H1 (cell line): ENCODE data around the gene PUDP. TPM values are rescaled to one million over a fixed set of nuclear protein-coding genes. Genes with fewer than 3 reads are reported as not detected.
A peak's percentile ranks its signal among the peaks of the same experiment; 100 is the strongest.

Source experiments
- CTCF ChIA-PET: fragments of 300-600 bp; sonication (Branson Sonifier 250); formaldehyde crosslinking; loops from one replicate; lab custom pipeline; 2021; ENCODE audit not compliant: partially characterized antibody; lab: Charles Lee
- POLR2A ChIA-PET: fragments of 300-600 bp; sonication (Branson Sonifier 250); formaldehyde crosslinking; loops from one replicate; lab custom pipeline; 2021; ENCODE audit warnings: inconsistent platforms; ENCODE audit not compliant: partially characterized antibody; lab: Charles Lee
- DNase-seq, 2 experiments: peaks; one replicate each; pipeline versions ENCODE4 v3.0.0 to v3.0.0-alpha.2; 2010 to 2022; ENCODE audit warnings: low spot score in 2 of 2, low read depth in 1 of 2, mixed read lengths in 1 of 2
- FAIRE-seq: peaks from 2 replicates; lab custom pipeline; 2011; peaks lifted over from hg19 to GRCh38; lab: Jason Lieb, UNC
- H2AFZ ChIP-seq: 2 replicates; pipeline ENCODE4 v1.8.1; 2012; ENCODE audit warnings: low read length, inconsistent platforms
- H2AK5ac ChIP-seq: 2 replicates; pipeline ENCODE4 v1.6.1; 2013; ENCODE audit warnings: low read depth, low read length
- H2BK120ac ChIP-seq: replicated peaks from 2 replicates; pipeline ENCODE3; 2013; ENCODE audit warnings: low read depth, low read length, inconsistent platforms
- H2BK12ac ChIP-seq: 2 replicates; pipeline ENCODE4 v1.6.1; 2013; ENCODE audit warnings: low read depth, low read length
- H2BK15ac ChIP-seq: 2 replicates; pipeline ENCODE4 v1.6.1; 2013; ENCODE audit warnings: low read length
- H2BK20ac ChIP-seq: 2 replicates; pipeline ENCODE4 v1.6.1; 2013; ENCODE audit warnings: low read length
- H2BK5ac ChIP-seq: 2 replicates; pipeline ENCODE4 v1.6.1; 2013; ENCODE audit warnings: low read depth, low read length
- H3K14ac ChIP-seq: 2 replicates; pipeline ENCODE4 v1.6.1; 2013; ENCODE audit warnings: inconsistent platforms; ENCODE audit not compliant: insufficient read length
- H3K18ac ChIP-seq: 2 replicates; pipeline ENCODE4 v1.6.1; 2013; ENCODE audit warnings: low read length; ENCODE audit errors: extremely low read depth
- H3K23ac ChIP-seq: 2 replicates; pipeline ENCODE4 v1.6.1; 2013; ENCODE audit warnings: inconsistent platforms; ENCODE audit not compliant: insufficient read length
- H3K23me2 ChIP-seq: 2 replicates; pipeline ENCODE4 v1.6.1; 2013; ENCODE audit warnings: low read depth, low read length
- H3K27ac ChIP-seq: 2 replicates; pipeline ENCODE4 v1.6.1; 2011; ENCODE audit warnings: low read depth, low read length, inconsistent platforms
- H3K27me3 ChIP-seq, 4 experiments: replicated peaks in 1 of 4; 1 replicate in 1 of 4; 2 replicates in 3 of 4; pipeline versions ENCODE4 v1.6.1 to v1.8.1; 2011 to 2013; ENCODE audit warnings: low read length in 3 of 4, mild to moderate bottlenecking in 3 of 4, inconsistent platforms in 2 of 4, mixed read lengths in 2 of 4, moderate library complexity in 1 of 4; ENCODE audit not compliant: control insufficient read depth in 3 of 4, insufficient read depth in 3 of 4; ENCODE audit errors: extremely low read depth in 1 of 4
- H3K36me3 ChIP-seq, 4 experiments: 2 replicates each; pipeline versions ENCODE4 v1.6.1 to v1.8.1; 2011 to 2013; ENCODE audit warnings: mild to moderate bottlenecking in 4 of 4, low read length in 3 of 4, moderate library complexity in 2 of 4, control low read depth in 1 of 4, inconsistent platforms in 1 of 4; ENCODE audit not compliant: insufficient read depth in 4 of 4, control insufficient read depth in 2 of 4
- H3K4ac ChIP-seq: replicated peaks from 2 replicates; pipeline ENCODE3; 2013; ENCODE audit warnings: low read length, low read depth, mixed read lengths, inconsistent platforms; ENCODE audit not compliant: insufficient read length
- H3K4me1 ChIP-seq, 4 experiments: replicated peaks in 1 of 4; 1 replicate in 1 of 4; 2 replicates in 3 of 4; pipeline versions ENCODE4 v1.6.1 to v1.8.1; 2011 to 2013; ENCODE audit warnings: low read length in 3 of 4, inconsistent platforms in 2 of 4, mixed read lengths in 1 of 4; ENCODE audit not compliant: insufficient read depth in 4 of 4, control insufficient read depth in 3 of 4
- H3K4me2 ChIP-seq, 2 experiments: 2 replicates each; pipeline versions ENCODE4 v1.6.1 to v1.8.1; 2011 to 2013; ENCODE audit warnings: low read depth in 2 of 2, low read length in 2 of 2, control low read depth in 1 of 2, inconsistent platforms in 1 of 2, mild to moderate bottlenecking in 1 of 2; ENCODE audit not compliant: insufficient read depth in 1 of 2
- H3K4me3 ChIP-seq, 4 experiments: fragments of 200-600, 300-600 bp in 1 of 4; sonication (generic), shearing (Covaris generic), sonication (Bioruptor Twin) in 1 of 4; 2 replicates each; pipeline versions ENCODE4 v1.5.1 to v1.8.1; 2011 to 2016; ENCODE audit warnings: low read length in 4 of 4, low read depth in 3 of 4, control low read depth in 2 of 4, inconsistent platforms in 2 of 4, mild to moderate bottlenecking in 2 of 4, mixed read lengths in 1 of 4, moderate library complexity in 1 of 4; ENCODE audit not compliant: insufficient read depth in 2 of 4; ENCODE audit errors: extremely low read depth in 1 of 4
- H3K56ac ChIP-seq: replicated peaks from 2 replicates; pipeline ENCODE3; 2013; ENCODE audit warnings: low read depth, mild to moderate bottlenecking, mixed read lengths, low read length, inconsistent platforms; ENCODE audit not compliant: insufficient read length
- H3K79me1 ChIP-seq: 2 replicates; pipeline ENCODE4 v1.6.1; 2013; ENCODE audit warnings: low read depth, low read length, control low read depth
- H3K79me2 ChIP-seq, 2 experiments: 2 replicates each; pipeline versions ENCODE4 v1.6.1 to v1.8.1; 2012 to 2013; ENCODE audit warnings: low read length in 2 of 2, mild to moderate bottlenecking in 2 of 2, inconsistent platforms in 1 of 2; ENCODE audit not compliant: insufficient read depth in 2 of 2, control insufficient read depth in 1 of 2
- H3K9ac ChIP-seq, 4 experiments: replicated peaks in 1 of 4; 1 replicate in 1 of 4; 2 replicates in 3 of 4; pipeline versions ENCODE4 v1.6.1 to v1.8.1; 2011 to 2013; ENCODE audit warnings: low read depth in 3 of 4, low read length in 3 of 4, control low read depth in 2 of 4, mild to moderate bottlenecking in 2 of 4, moderate library complexity in 2 of 4, inconsistent platforms in 1 of 4; ENCODE audit errors: extremely low read depth in 1 of 4
- H3K9me3 ChIP-seq, 2 experiments: 2 replicates each; pipeline versions ENCODE4 v1.6.1 to v1.8.1; 2012 to 2013; ENCODE audit warnings: mild to moderate bottlenecking in 2 of 2, moderate library complexity in 2 of 2, control low read depth in 1 of 2, inconsistent platforms in 1 of 2, low read depth in 1 of 2, low read length in 1 of 2, mixed read lengths in 1 of 2; ENCODE audit not compliant: insufficient read depth in 2 of 2
- H4K20me1 ChIP-seq, 2 experiments: replicated peaks in 1 of 2; 2 replicates each; pipeline versions ENCODE3 to v1.8.1; 2011 to 2013; ENCODE audit warnings: inconsistent platforms in 2 of 2, low read length in 2 of 2, mild to moderate bottlenecking in 1 of 2; ENCODE audit not compliant: insufficient read depth in 2 of 2, control insufficient read depth in 1 of 2
- H4K5ac ChIP-seq: 2 replicates; pipeline ENCODE4 v1.6.1; 2013; ENCODE audit warnings: low read length, low read depth, mixed read lengths, inconsistent platforms; ENCODE audit not compliant: insufficient read length
- H4K8ac ChIP-seq: 2 replicates; pipeline ENCODE4 v1.8.0; 2013; ENCODE audit warnings: mild to moderate bottlenecking, moderate library complexity, low read length, inconsistent platforms; ENCODE audit not compliant: insufficient read depth; ENCODE audit errors: extremely low read depth
- H4K91ac ChIP-seq: replicated peaks from 2 replicates; pipeline ENCODE3; 2013; ENCODE audit warnings: low read length, mixed read lengths, inconsistent platforms; ENCODE audit not compliant: insufficient read length
- BCL11A ChIP-seq, 2 experiments: IDR thresholded peaks; one replicate each; pipeline ENCODE4 v1.6.1; 2011; ENCODE audit warnings: low read depth in 2 of 2, low read length in 2 of 2, mild to moderate bottlenecking in 2 of 2
- CBX8 ChIP-seq: fragments of 300-800, 300-1000 bp; sonication (generic); IDR thresholded peaks from 2 replicates; pipeline ENCODE4 v1.7.1; 2016; ENCODE audit warnings: low read depth, low read length, borderline replicate concordance
- EGR1 ChIP-seq: IDR thresholded peaks from 2 replicates; pipeline ENCODE4 v1.6.1; 2011; ENCODE audit warnings: low read depth, low read length, borderline replicate concordance
- EP300 ChIP-seq, 2 experiments: IDR thresholded peaks; 1 replicate in 1 of 2; 2 replicates in 1 of 2; pipeline ENCODE4 v1.6.1; 2011 to 2012; ENCODE audit warnings: low read depth in 2 of 2, low read length in 2 of 2, mild to moderate bottlenecking in 2 of 2, borderline replicate concordance in 1 of 2, inconsistent platforms in 1 of 2, moderate library complexity in 1 of 2
- EZH2 ChIP-seq: fragments of 200-600 bp; sonication (generic); IDR thresholded peaks from 2 replicates; pipeline ENCODE4 v1.7.1; 2012; ENCODE audit warnings: low read depth, mild to moderate bottlenecking, moderate library complexity, low read length, inconsistent platforms; ENCODE audit not compliant: severe bottlenecking
- FOSL1 ChIP-seq: IDR thresholded peaks from 2 replicates; pipeline ENCODE4 v1.6.1; 2011; ENCODE audit warnings: mild to moderate bottlenecking, low read depth, low read length, moderate library complexity; ENCODE audit not compliant: insufficient read depth
- PHF8 ChIP-seq: fragments of 200-600 bp; sonication (generic); conservative IDR thresholded peaks from 2 replicates; pipeline ENCODE4 v1.7.1; 2012; ENCODE audit warnings: low read depth, mild to moderate bottlenecking, inconsistent platforms, low read length, moderate library complexity
- POLR2AphosphoS5 ChIP-seq: IDR thresholded peaks from 2 replicates; pipeline ENCODE4 v1.6.1; 2011; ENCODE audit warnings: low read depth, low read length
- SAP30 ChIP-seq: fragments of 300-600 bp; sonication (generic); IDR thresholded peaks from 2 replicates; pipeline ENCODE4 v1.7.1; 2012; ENCODE audit warnings: low read length, moderate library complexity, mild to moderate bottlenecking, inconsistent platforms; ENCODE audit not compliant: insufficient read depth, insufficient replicate concordance
- TCF12 ChIP-seq: IDR thresholded peaks from 2 replicates; pipeline ENCODE4 v1.6.1; 2011; ENCODE audit warnings: low read depth, mild to moderate bottlenecking, low read length
- WGBS, 2 experiments: shearing (Covaris generic) in 1 of 2; methylation state at CpG; one replicate each; pipeline versions ENCODE4 v1.1.6 to v1.1.7; 2013 to 2015; ENCODE audit warnings: low lambda C conversion rate in 2 of 2, mixed read lengths in 2 of 2, inconsistent platforms in 1 of 2, low coverage in 1 of 2, missing lambda C conversion rate in 1 of 2; ENCODE audit not compliant: insufficient replicate concordance in 2 of 2, insufficient coverage in 1 of 2, insufficient read length in 1 of 2; ENCODE audit errors: extremely low coverage in 1 of 2, missing lambda C conversion rate in 1 of 2; 5-methylcytosine and 5-hydroxymethylcytosine counted together
- polyA plus RNA-seq, 7 experiments: library from polyadenylated mRNA; depleted of rRNA in 3 of 7; stranded (reverse) in 5 of 7; unstranded in 2 of 7; fragments of >200 nt in 5 of 7; fragments of 200-250 nt in 2 of 7; gene quantifications; 1 replicate in 5 of 7; 2 replicates in 1 of 7; 4 replicates in 1 of 7; pipeline versions ENCODE4 v1.2.1 to v1.2.3, GENCODE V29; 2011 to 2013; ENCODE audit warnings: missing spikeins in 2 of 7, mixed read lengths in 2 of 7
- total RNA-seq: library from RNA; stranded (reverse); fragmentation: NEBNext Ultra II Directional; extraction: Animal tissue kit (Norgen Biotek cat#: 25700); gene quantifications from 2 replicates; pipeline ENCODE4 v1.2.1, GENCODE V29; 2021
- TF ChIP-seq, protein P1 (sequence below): IDR thresholded peaks from 2 replicates; pipeline ENCODE4 v1.6.1; 2012; ENCODE audit warnings: low read length, inconsistent platforms

Gene PUDP
- total and polyA plus RNA-seq, 2 of the 8 experiments (the other 6 are each of a cell fraction or from before 2014, with no cell fraction given) = 27.2 to 30.2 TPM

DNA sequence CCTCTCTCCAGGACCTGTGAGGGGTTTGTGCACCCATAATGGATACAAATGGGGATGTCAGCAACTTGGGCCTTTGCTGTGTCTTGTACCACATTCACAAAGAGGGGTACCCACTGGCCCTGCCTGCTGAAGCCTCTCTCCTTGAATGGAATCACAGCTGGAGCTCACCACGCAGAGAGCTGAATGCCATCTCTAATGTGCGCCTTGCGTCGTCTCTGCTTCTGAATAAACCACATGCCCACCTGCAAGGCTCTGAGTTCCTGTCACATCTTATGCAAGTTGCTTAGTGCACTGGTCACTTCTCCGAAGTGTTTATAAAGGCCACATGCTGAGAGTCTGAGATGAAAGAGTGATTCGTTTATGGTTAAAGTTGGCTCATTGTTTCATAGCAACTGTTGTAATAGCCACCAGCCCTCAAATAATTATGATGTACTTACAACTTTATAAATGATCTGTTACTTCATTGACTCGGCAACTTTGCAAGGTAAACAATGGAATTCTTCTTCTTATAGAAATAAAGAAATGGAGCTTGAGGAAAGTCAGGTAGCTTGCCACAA lies 6.2 kb upstream of the PUDP start:
- FAIRE-seq = no peak
- no peak for DNase-seq
- 58% methylated on average over 7 of the region's 7 CpGs; no CpG with 5 or more reads in 1 of the 2 experiments for WGBS, 2 experiments
- Histone ChIP-seq H3K4me1 (peaks cover 0 to 6% (median 0%) of the 10 kb centered on the region in 4 experiments; a peak in 1 of 7 replicates), H4K91ac (no peak overlapping the region), H3K79me1 (no peaks in the 10 kb centered on the region), H3K56ac (no peak overlapping the region), H3K4me2 (no peak overlapping the region; a peak in 1 of 4 replicates), H4K8ac (peak overlapping the region; percentile 25; the same call in 1 of the 2 replicates), H4K5ac (no peak overlapping the region), H2BK5ac (no peak overlapping the region), H2BK20ac (no peak overlapping the region), H3K79me2 (no peaks in the 10 kb centered on the region), H3K36me3 (no peaks in the 10 kb centered on the region), H2BK12ac (0 out of 2 replicates have a peak overlapping the region, but pooled peaks have one; percentile 3), H3K14ac (no peak overlapping the region), H3K23me2 (no peaks in the 10 kb centered on the region), H3K9me3 (no peaks in the 10 kb centered on the region), H2AK5ac (no peak overlapping the region), H4K20me1 (no peaks in the 10 kb centered on the region), H2AFZ (no peak overlapping the region), H3K27ac (no peak overlapping the region), H3K4me3 (no peak overlapping the region), H2BK15ac (no peak overlapping the region), H3K9ac (no peak overlapping the region), H3K23ac (no peak overlapping the region), H3K18ac (no peak overlapping the region), H3K4ac (no peak overlapping the region), H3K27me3 (no peaks in the 10 kb centered on the region), H2BK120ac (no peak overlapping the region)
- CTCF ChIA-PET = no interaction called here
- POLR2A ChIA-PET = no interaction called here
- TF ChIP-seq, protein P1, sequence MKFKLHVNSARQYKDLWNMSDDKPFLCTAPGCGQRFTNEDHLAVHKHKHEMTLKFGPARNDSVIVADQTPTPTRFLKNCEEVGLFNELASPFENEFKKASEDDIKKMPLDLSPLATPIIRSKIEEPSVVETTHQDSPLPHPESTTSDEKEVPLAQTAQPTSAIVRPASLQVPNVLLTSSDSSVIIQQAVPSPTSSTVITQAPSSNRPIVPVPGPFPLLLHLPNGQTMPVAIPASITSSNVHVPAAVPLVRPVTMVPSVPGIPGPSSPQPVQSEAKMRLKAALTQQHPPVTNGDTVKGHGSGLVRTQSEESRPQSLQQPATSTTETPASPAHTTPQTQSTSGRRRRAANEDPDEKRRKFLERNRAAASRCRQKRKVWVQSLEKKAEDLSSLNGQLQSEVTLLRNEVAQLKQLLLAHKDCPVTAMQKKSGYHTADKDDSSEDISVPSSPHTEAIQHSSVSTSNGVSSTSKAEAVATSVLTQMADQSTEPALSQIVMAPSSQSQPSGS = no peak
- no peak for TF ChIP-seq EGR1
- no peak for TF ChIP-seq POLR2AphosphoS5
- no peak for TF ChIP-seq EP300 (IDR thresholded peaks at IDR 0.05; ENCODE audit: borderline replicate concordance in 1 of 2, low read depth in 2 of 2, low read length in 2 of 2)
- TF ChIP-seq PHF8 = no peak
- TF ChIP-seq CBX8 = no peak
- no peak for TF ChIP-seq BCL11A (IDR thresholded peaks at IDR 0.05; ENCODE audit: low read depth in 2 of 2, low read length in 2 of 2)
- TF ChIP-seq EZH2 = no peak
- no peak for TF ChIP-seq TCF12
- TF ChIP-seq SAP30 = no peak
- no peak for TF ChIP-seq FOSL1
